Glutamatergic neuron (in vitro differentiated cells): ENCODE data around the gene MAPKAP1. TPM values are rescaled to one million over a fixed set of nuclear protein-coding genes. Genes with fewer than 3 reads are reported as not detected.

Experiments used
- DNase-seq: peaks from one replicate; pipeline ENCODE4 v3.0.0; 2022
- H3K27ac Mint-ChIP-seq: one replicate; pipeline ENCODE4 v1.8.0; 2020; ENCODE audit warnings: mild to moderate bottlenecking, mixed read lengths, inconsistent platforms; ENCODE audit not compliant: unreplicated experiment
- H3K27me3 Mint-ChIP-seq: one replicate; pipeline ENCODE4 v1.8.0; 2020; ENCODE audit warnings: mild to moderate bottlenecking, moderate library complexity, mixed read lengths, inconsistent platforms; ENCODE audit not compliant: unreplicated experiment
- H3K36me3 Mint-ChIP-seq: one replicate; pipeline ENCODE4 v1.8.0; 2020; ENCODE audit warnings: mild to moderate bottlenecking, mixed read lengths, inconsistent platforms; ENCODE audit not compliant: unreplicated experiment
- H3K4me1 Mint-ChIP-seq: one replicate; pipeline ENCODE4 v1.8.0; 2020; ENCODE audit warnings: mild to moderate bottlenecking, low read depth, mixed read lengths, inconsistent platforms; ENCODE audit not compliant: unreplicated experiment
- H3K4me3 Mint-ChIP-seq: one replicate; pipeline ENCODE4 v1.8.0; 2020; ENCODE audit warnings: mild to moderate bottlenecking, mixed read lengths, inconsistent platforms; ENCODE audit not compliant: unreplicated experiment
- H3K9me3 Mint-ChIP-seq: one replicate; pipeline ENCODE4 v1.8.0; 2020; ENCODE audit warnings: mild to moderate bottlenecking, moderate library complexity, mixed read lengths, inconsistent platforms; ENCODE audit not compliant: unreplicated experiment
- CTCF ChIP-seq: fragments of 200-600 bp; sonication (generic); IDR thresholded peaks from one replicate; pipeline ENCODE4 v1.5.0; 2021; ENCODE audit not compliant: partially characterized antibody, unreplicated experiment
- total RNA-seq: library from RNA; stranded (reverse); fragmentation: NEBNext Ultra II Directional; extraction: Animal tissue kit (Norgen Biotek cat#: 25700); gene quantifications from one replicate; pipeline ENCODE4 v1.2.1, GENCODE V29; 2021; ENCODE audit not compliant: unreplicated experiment

Gene MAPKAP1
- total RNA-seq, 1 donor from 2014 or later: 59.6 TPM

DNA sequence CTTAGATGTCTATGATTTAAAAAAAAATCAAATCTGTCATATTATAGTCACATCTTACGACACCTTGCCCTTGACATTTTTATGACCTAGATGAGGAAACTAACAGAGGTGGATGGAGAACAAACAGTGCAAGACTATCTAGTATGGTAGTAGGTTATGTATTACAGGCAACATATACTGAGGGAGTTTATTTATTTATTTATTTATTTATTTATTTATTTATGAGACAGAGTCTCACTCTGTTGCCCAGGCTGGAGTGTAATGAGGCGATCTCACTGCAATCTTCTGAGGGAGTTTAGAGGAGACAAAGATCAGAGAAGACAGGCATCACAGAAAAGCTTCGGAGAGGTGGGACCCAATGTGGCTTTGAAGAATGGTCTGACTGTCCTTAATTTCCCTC is 35.6 kb upstream of the MAPKAP1 start:
- peaks cover 4% of the 10 kb centered on the region for H3K9me3 Mint-ChIP-seq
- H3K27me3 Mint-ChIP-seq: peaks cover 2% of the 10 kb centered on the region
- H3K4me1 Mint-ChIP-seq: peaks cover 2% of the 10 kb centered on the region
- TF ChIP-seq CTCF: no peak
- no peak overlapping the region for H3K4me3 Mint-ChIP-seq
- no peak overlapping the region for H3K27ac Mint-ChIP-seq
- H3K36me3 Mint-ChIP-seq: no peaks in the 10 kb centered on the region
- no peak for DNase-seq

DNA sequence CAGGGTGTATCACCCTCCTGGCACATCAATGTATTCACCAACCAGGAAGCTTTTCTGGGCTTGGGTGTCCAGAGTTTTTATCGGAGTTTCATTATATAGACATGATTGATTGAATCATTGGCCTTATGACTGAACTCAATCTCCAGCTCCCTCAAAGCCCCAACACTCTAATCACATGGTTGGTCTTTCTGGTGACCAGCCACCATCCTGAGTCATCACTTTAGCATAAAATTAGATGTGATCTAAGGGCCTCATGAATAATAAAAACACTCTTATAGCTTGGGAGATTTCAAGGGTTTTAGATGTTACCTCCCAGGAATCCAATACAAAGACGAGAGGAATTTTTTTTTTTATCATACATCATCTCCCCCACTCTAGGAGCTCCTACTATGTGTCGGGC is 32.4 kb upstream of the MAPKAP1 start:
- peaks cover 2% of the 10 kb centered on the region for H3K9me3 Mint-ChIP-seq
- H3K36me3 Mint-ChIP-seq: no peaks in the 10 kb centered on the region
- no peaks in the 10 kb centered on the region for H3K27me3 Mint-ChIP-seq
- H3K4me1 Mint-ChIP-seq: peaks cover 2% of the 10 kb centered on the region
- no peak overlapping the region for H3K27ac Mint-ChIP-seq
- no peak for TF ChIP-seq CTCF
- DNase-seq: no peak
- H3K4me3 Mint-ChIP-seq: no peak overlapping the region

GRCh38 chr9:125732562-125732961 is 25.6 kb upstream of the MAPKAP1 start:
- peaks cover 4% of the 10 kb centered on the region for H3K4me1 Mint-ChIP-seq
- peaks cover 4% of the 10 kb centered on the region for H3K9me3 Mint-ChIP-seq
- TF ChIP-seq CTCF: no peak
- H3K27me3 Mint-ChIP-seq: peaks cover 2% of the 10 kb centered on the region
- no peaks in the 10 kb centered on the region for H3K36me3 Mint-ChIP-seq
- DNase-seq: no peak
- no peak overlapping the region for H3K27ac Mint-ChIP-seq
- no peak overlapping the region for H3K4me3 Mint-ChIP-seq

- peaks cover 2% of the 10 kb centered on the region for H3K9me3 Mint-ChIP-seq
- H3K27me3 Mint-ChIP-seq: peaks cover 2% of the 10 kb centered on the region
- no peak overlapping the region for H3K4me3 Mint-ChIP-seq
- H3K4me1 Mint-ChIP-seq: peaks cover 4% of the 10 kb centered on the region
- no peak overlapping the region for H3K27ac Mint-ChIP-seq
- no peak for TF ChIP-seq CTCF
- H3K36me3 Mint-ChIP-seq: no peaks in the 10 kb centered on the region
- DNase-seq: no peak
Measured at GRCh38 chr9:125730168-125730567, 23.2 kb upstream of the MAPKAP1 start.

DNA sequence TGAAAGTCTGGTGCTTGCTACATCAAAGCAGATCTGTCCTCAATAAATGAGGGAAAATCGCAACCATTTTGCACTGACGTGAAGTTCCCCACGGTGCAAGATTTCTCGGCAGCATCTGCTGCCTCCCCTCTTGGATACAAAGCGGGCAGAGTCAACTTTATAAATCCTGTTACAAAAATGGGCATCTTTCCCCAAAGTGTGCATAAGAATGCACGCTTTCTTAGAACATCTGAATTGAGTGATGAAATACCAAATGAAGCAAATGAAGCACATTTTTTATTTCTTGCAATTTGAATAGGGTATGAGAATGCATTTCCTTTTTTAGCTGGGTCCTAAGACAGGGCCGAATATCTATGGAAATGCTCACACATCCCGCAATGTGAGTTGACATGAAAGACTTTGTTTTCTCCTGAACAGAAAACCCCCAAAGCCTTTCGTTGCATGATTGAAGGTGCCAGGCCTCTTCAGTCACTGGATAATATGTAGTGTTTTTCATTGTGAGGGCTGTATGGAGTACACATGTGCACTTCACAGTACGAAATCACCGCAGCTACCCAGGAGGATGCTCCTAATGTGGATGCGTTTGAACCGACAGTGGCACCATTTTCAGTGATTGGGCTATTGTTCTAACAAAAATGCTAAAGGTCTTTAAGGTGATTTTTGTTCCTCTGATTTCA is 19.6 kb upstream of the MAPKAP1 start:
- no peaks in the 10 kb centered on the region for H3K36me3 Mint-ChIP-seq
- no peak for TF ChIP-seq CTCF
- H3K27ac Mint-ChIP-seq: no peak overlapping the region
- H3K27me3 Mint-ChIP-seq: no peaks in the 10 kb centered on the region
- DNase-seq: no peak
- no peak overlapping the region for H3K4me3 Mint-ChIP-seq
- H3K4me1 Mint-ChIP-seq: no peaks in the 10 kb centered on the region
- peaks cover 4% of the 10 kb centered on the region for H3K9me3 Mint-ChIP-seq
